Panc1 (cell line): ENCODE measurements around the gene GHRHR. TPM values are rescaled to one million over a fixed set of nuclear protein-coding genes. Genes with fewer than 3 reads are reported as not detected.

Source experiments
- ATAC-seq: fragments of 200-7000 bp; cut with Tn5 transposase; 2 replicates; pipeline ENCODE4 v1.9.1; 2020; ENCODE audit warnings: mild to moderate bottlenecking, moderate library complexity
- BruUV-seq: library from RNA; stranded (reverse); fragments of 400-500 nt; replicated peaks from 2 replicates; lab custom pipeline; 2021; lab: Mats Ljungman, UMichigan
- CTCF ChIA-PET: fragments of 300-600 bp; sonication (Branson Sonifier 250); formaldehyde crosslinking; loops from one replicate; lab custom pipeline; 2022; ENCODE audit warnings: antibody characterized with exemption; lab: Charles Lee
- POLR2A ChIA-PET: fragments of 300-600 bp; sonication (Branson Sonifier 250); formaldehyde crosslinking; loops from one replicate; lab custom pipeline; 2022; ENCODE audit warnings: antibody characterized with exemption; lab: Charles Lee
- DNase-seq: peaks from one replicate; pipeline ENCODE4 v3.0.0-alpha.2; 2010; ENCODE audit warnings: low read depth, low spot score
- H3K27ac ChIP-seq: 2 replicates; pipeline ENCODE4 v1.5.1; 2011; ENCODE audit warnings: mild to moderate bottlenecking, low read length, inconsistent platforms
- H3K27me3 ChIP-seq: fragments of 200-500 bp; sonication (Bioruptor generic); 2 replicates; pipeline ENCODE4 v1.6.0; 2014; ENCODE audit warnings: low read length, inconsistent platforms; ENCODE audit not compliant: control insufficient read depth, insufficient read depth
- H3K36me3 ChIP-seq: fragments of 200-500 bp; sonication (Bioruptor generic); 2 replicates; pipeline ENCODE4 v1.5.1; 2014; ENCODE audit warnings: inconsistent platforms, mild to moderate bottlenecking, low read length, moderate library complexity; ENCODE audit not compliant: control insufficient read depth, insufficient read depth
- H3K4me1 ChIP-seq: 2 replicates; pipeline ENCODE4 v1.5.1; 2011; ENCODE audit warnings: inconsistent platforms, mild to moderate bottlenecking, low read length, moderate library complexity; ENCODE audit not compliant: control insufficient read depth, insufficient read depth
- H3K4me3 ChIP-seq, 2 experiments: 2 replicates each; pipeline ENCODE4 v1.5.1; 2011 to 2012; ENCODE audit warnings: low read depth in 2 of 2, low read length in 2 of 2, mild to moderate bottlenecking in 2 of 2, inconsistent platforms in 1 of 2, moderate library complexity in 1 of 2
- H3K9me3 ChIP-seq: fragments of 200-500 bp; sonication (Bioruptor generic); 2 replicates; pipeline ENCODE4 v1.5.1; 2014; ENCODE audit warnings: low read depth, mild to moderate bottlenecking, inconsistent platforms, low read length, moderate library complexity; ENCODE audit not compliant: control insufficient read depth, insufficient read depth
- POLR2AphosphoS5 ChIP-seq: IDR thresholded peaks from 2 replicates; pipeline ENCODE4 v1.6.1; 2012; ENCODE audit warnings: mild to moderate bottlenecking, low read depth, low read length, moderate library complexity
- SIN3A ChIP-seq: IDR thresholded peaks from 2 replicates; pipeline ENCODE4 v1.6.1; 2012; ENCODE audit warnings: low read depth, mild to moderate bottlenecking, low read length, moderate library complexity, borderline replicate concordance; ENCODE audit not compliant: insufficient read depth
- TCF7L2 ChIP-seq: IDR thresholded peaks from 2 replicates; pipeline ENCODE4 v1.6.1; 2011; ENCODE audit warnings: mild to moderate bottlenecking, low read depth, low read length, inconsistent platforms
- in situ Hi-C: cut with HindIII; loops from 2 replicates; pipeline ENCODE4 v1.10.0; 2016; ENCODE audit warnings: low sequenced_read_pairs, low pct_unique_long_range_greater_than_20kb
- intact Hi-C: fragments of 100-400 bp; cut with micrococcal nuclease; formaldehyde crosslinking; loops from one replicate; pipeline ENCODE4 v1.10.0; 2022; ENCODE audit not compliant: unreplicated experiment
- total RNA-seq: library from RNA; stranded (reverse); gene quantifications from one replicate; pipeline ENCODE4 v1.2.1, GENCODE V29; 2021; ENCODE audit not compliant: unreplicated experiment
- TF ChIP-seq, protein P1 (sequence below), 2 experiments: IDR thresholded peaks; 2 replicates each; pipeline ENCODE4 v1.6.1; 2011 to 2012; ENCODE audit warnings: low read depth in 2 of 2, control low read depth in 1 of 2, low read length in 1 of 2, mild to moderate bottlenecking in 1 of 2, moderate library complexity in 1 of 2; ENCODE audit not compliant: insufficient read depth in 1 of 2
- TF ChIP-seq, protein P2 (sequence below): fragments of 450-650 bp; IDR thresholded peaks from 2 replicates; pipeline ENCODE4 v1.5.1; 2017; ENCODE audit warnings: mild to moderate bottlenecking

GHRHR gene
- total RNA-seq, 1 experiment from 2014 or later, result not detected

DNA sequence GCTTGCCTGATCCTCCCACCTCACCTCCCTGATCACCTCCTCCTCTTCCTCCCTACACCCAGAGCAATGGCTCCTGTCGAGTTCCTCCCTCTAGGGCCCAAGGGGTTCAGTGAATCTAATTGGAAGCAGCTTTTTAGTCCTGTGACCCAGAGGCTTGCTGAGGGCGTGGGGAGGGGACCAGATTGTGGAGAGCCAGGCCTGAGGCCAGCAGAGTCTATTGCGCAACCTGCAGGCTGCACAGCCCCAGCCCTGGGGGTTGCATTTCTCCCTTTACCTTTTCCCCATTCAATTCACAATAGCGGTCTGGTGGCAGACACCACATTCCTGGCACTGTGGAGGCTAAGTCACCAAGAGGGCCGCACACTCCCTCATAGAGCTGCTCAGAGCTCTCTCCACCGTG lies 32.5 kb downstream of the GHRHR start:
- intact Hi-C loops (no loop called here), in situ Hi-C loops (no loop called here)
- no peak overlapping the region for H3K4me3 ChIP-seq
- no peaks in the 10 kb centered on the region for H3K4me1 ChIP-seq
- no peak for DNase-seq
- H3K27ac ChIP-seq, result no peak overlapping the region
- ChIA-PET CTCF (no interaction called here), POLR2A (no interaction called here)
- TF ChIP-seq, protein P1, sequence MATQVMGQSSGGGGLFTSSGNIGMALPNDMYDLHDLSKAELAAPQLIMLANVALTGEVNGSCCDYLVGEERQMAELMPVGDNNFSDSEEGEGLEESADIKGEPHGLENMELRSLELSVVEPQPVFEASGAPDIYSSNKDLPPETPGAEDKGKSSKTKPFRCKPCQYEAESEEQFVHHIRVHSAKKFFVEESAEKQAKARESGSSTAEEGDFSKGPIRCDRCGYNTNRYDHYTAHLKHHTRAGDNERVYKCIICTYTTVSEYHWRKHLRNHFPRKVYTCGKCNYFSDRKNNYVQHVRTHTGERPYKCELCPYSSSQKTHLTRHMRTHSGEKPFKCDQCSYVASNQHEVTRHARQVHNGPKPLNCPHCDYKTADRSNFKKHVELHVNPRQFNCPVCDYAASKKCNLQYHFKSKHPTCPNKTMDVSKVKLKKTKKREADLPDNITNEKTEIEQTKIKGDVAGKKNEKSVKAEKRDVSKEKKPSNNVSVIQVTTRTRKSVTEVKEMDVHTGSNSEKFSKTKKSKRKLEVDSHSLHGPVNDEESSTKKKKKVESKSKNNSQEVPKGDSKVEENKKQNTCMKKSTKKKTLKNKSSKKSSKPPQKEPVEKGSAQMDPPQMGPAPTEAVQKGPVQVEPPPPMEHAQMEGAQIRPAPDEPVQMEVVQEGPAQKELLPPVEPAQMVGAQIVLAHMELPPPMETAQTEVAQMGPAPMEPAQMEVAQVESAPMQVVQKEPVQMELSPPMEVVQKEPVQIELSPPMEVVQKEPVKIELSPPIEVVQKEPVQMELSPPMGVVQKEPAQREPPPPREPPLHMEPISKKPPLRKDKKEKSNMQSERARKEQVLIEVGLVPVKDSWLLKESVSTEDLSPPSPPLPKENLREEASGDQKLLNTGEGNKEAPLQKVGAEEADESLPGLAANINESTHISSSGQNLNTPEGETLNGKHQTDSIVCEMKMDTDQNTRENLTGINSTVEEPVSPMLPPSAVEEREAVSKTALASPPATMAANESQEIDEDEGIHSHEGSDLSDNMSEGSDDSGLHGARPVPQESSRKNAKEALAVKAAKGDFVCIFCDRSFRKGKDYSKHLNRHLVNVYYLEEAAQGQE (IDR thresholded peaks at IDR 0.05; ENCODE audit: insufficient read depth in 1 of 2, low read depth in 2 of 2, low read length in 1 of 2), result no peak
- TF ChIP-seq SIN3A, result no peak
- no peak for TF ChIP-seq POLR2AphosphoS5
- TF ChIP-seq, protein P2, sequence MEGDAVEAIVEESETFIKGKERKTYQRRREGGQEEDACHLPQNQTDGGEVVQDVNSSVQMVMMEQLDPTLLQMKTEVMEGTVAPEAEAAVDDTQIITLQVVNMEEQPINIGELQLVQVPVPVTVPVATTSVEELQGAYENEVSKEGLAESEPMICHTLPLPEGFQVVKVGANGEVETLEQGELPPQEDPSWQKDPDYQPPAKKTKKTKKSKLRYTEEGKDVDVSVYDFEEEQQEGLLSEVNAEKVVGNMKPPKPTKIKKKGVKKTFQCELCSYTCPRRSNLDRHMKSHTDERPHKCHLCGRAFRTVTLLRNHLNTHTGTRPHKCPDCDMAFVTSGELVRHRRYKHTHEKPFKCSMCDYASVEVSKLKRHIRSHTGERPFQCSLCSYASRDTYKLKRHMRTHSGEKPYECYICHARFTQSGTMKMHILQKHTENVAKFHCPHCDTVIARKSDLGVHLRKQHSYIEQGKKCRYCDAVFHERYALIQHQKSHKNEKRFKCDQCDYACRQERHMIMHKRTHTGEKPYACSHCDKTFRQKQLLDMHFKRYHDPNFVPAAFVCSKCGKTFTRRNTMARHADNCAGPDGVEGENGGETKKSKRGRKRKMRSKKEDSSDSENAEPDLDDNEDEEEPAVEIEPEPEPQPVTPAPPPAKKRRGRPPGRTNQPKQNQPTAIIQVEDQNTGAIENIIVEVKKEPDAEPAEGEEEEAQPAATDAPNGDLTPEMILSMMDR, result no peak
- TF ChIP-seq TCF7L2, result no peak
- no TSS peak for BruUV-seq
- no peaks in the 10 kb centered on the region for H3K9me3 ChIP-seq
- H3K36me3 ChIP-seq, result no peaks in the 10 kb centered on the region
- ATAC-seq, result no peak
- peaks cover under 1% of the 10 kb centered on the region; the same call in 1 of the 2 replicates for H3K27me3 ChIP-seq

DNA sequence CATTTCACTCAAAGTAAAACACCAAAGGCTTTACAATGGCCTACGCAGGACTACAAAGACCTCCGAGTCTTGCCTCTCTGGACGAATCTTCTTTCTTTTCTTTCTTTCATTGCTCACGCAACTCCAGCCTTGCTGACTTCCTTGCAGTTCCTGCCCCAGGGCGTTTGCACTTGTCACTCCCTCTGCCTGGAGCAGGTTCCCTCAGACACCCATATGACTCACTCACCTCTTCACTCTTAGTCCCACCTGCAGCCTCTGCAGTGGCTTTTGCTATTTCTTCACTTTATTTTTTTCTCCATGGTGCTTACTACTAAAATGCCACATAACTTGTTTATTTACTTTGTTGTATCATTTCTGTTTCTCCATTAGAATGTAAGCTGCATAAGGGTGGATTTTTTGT lies 33.1 kb downstream of the GHRHR start:
- in situ Hi-C loops, result no loop called here
- Histone ChIP-seq H3K27ac (no peak overlapping the region), H3K36me3 (no peaks in the 10 kb centered on the region), H3K9me3 (no peaks in the 10 kb centered on the region), H3K4me3 (no peak overlapping the region), H3K4me1 (no peaks in the 10 kb centered on the region), H3K27me3 (peaks cover 3% of the 10 kb centered on the region; the same call in 1 of the 2 replicates)
- ChIA-PET POLR2A (no interaction called here), CTCF (no interaction called here)
- TF ChIP-seq, protein P2, result no peak
- ATAC-seq (no peak), DNase-seq (no peak)
- intact Hi-C loops, result no loop called here
- BruUV-seq, result no TSS peak
